ENCODE measurements around the gene IL22RA1.

The IL22RA1 gene, protein sequence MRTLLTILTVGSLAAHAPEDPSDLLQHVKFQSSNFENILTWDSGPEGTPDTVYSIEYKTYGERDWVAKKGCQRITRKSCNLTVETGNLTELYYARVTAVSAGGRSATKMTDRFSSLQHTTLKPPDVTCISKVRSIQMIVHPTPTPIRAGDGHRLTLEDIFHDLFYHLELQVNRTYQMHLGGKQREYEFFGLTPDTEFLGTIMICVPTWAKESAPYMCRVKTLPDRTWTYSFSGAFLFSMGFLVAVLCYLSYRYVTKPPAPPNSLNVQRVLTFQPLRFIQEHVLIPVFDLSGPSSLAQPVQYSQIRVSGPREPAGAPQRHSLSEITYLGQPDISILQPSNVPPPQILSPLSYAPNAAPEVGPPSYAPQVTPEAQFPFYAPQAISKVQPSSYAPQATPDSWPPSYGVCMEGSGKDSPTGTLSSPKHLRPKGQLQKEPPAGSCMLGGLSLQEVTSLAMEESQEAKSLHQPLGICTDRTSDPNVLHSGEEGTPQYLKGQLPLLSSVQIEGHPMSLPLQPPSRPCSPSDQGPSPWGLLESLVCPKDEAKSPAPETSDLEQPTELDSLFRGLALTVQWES

DNA sequence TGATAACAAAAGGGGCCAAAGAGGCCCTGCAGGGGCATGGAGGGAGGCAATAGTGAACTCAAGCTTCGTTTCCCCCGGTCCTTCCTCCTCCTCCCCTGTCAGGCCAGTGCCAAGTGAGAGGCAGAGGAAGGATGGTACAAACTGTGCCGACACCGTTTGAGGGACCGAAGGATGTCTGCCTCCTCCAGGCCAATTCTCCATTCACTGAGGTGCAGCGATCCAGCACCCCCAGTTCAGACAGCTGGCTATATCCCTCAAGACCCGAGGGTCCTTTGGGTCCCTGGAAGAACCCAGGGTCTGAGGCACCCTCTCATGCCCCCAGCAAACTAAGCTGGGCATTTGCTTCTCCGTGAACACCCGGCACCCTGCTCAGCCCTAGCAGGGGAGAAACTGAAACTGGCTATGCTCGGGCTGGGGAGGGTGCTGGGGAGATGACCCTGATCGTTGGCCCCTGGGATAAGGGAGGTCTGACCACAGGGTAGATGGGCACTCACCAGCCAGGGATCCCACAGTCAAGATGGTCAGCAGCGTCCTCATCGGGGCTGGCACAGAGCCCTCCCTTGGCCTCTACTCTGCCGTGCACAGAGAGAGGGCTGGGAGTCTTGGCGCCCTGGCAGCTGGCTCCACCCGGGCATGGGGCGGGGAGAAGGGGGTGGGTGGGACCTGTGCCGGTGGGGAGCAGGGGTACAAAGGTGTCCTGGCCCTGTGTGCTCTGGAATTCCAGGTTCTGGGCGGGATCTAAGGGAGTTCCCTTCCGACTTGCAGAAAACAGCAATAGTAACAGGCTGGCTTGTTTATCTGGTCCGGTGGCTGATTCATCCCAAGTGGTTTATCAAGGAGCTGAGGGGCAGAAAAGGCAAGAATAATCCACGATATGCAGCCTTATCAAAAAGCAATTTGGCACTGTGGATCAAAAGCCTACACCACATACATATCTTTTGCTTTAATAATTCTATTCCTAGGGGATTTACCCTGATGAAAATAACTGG lies at the start of gene IL22RA1:
Gene IL22RA1, minus strand, starts transcription at position 595 of the 989 bp plus-strand sequence. Its CDS starts 58 bp downstream, at position 537.
- DNase-seq: no peak

DNA sequence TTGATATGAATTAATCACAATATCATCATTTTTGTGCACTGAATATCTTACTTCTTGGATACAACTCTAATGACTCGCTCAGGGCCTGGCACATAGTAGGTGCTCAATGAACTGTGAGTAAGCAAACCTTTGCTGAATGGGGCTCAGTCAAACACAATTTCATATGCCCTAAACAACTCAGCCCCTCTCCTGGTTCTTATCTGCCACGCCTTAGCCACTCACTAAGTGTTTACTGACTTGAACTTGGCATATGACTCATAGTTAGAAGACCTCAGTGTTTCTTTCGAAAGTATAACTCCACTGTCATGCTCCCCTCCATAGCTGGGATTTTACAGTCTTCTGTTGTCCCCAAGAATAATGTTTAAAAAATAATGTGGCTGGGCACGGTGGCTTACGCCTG lies 48.9 kb upstream of the IL22RA1 start:
- peak; percentile 52 for DNase-seq

- no peak for DNase-seq
These were observed 48.1 kb upstream of the IL22RA1 start for GRCh38 chr1:24190983-24191461.

DNA sequence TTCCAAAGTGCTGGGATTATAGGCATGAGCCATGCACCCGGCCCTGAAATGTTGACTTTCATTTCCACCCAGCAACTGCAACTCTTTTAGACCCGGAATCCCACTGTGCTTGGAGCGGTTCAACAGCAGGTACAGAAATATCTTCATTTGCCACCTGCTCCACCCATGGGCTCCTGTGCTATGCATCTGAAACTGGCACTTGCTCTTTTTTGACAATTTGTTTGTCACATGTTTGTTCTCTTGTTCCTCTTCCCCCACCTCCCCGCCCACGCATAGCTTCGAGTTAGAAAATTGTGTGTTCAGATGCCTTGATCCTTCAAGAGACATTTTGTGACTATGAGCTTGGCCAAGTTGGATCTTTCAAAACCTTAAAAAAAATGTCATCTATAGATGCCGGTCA lies 46.6 kb upstream of the IL22RA1 start:
- peak; percentile 45 for DNase-seq

GRCh38 chr1:24186993-24187790 lies 44.3 kb upstream of the IL22RA1 start, which contains the start of gene IFNLR1:
TSS of gene IFNLR1 (minus strand) at chr1:24187289. CDS start at chr1:24187248, 41 bp downstream.
- DNase-seq: peak; percentile 83

DNA sequence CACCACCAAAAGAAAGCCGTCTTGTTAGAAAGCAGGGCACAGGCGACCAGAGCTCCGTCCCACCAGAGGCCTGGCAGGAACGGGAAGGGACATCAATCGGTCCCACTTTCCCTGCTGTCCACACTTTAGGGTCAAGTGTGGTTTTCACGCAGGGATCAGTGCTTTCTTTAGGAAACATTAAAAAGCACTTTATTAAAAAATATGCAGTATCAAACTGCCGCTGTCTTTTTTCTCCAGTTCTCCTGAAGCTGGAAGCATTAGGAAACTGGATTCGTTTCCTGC lies 43.7 kb upstream of the IL22RA1 start:
- DNase-seq: no peak

DNA sequence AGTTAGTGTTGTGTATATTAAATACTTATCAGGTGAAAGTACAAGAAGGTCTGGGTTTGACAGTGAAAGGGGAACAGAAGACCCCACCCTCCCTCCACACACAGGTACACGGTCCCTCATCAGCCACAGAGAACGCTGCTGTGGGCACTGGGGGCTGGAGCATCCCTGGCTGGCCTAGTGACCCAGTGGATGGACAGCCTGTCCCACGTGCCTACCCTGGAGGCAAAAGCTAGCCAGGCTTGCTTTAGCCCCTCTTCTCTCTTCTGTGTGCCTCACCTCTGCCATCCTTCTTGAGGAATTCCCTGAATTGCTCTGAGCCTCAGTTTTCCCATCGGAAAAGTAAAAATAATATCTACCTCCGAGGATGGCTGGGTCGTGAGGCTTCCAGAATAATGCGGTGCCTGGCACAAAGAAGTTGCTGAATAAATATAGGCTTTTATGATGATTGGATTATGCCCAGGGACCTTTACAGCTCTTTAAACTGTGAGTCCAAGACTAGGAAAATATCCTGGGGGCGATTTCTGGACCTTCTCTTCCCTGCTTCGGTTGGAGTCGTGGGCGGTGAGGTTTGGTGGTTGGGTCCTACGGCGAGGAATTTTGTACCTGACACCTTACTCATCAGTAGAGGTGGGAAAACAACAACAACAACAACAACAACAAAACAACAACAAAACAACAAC lies 43.2 kb upstream of the IL22RA1 start:
- no peak for DNase-seq

DNA sequence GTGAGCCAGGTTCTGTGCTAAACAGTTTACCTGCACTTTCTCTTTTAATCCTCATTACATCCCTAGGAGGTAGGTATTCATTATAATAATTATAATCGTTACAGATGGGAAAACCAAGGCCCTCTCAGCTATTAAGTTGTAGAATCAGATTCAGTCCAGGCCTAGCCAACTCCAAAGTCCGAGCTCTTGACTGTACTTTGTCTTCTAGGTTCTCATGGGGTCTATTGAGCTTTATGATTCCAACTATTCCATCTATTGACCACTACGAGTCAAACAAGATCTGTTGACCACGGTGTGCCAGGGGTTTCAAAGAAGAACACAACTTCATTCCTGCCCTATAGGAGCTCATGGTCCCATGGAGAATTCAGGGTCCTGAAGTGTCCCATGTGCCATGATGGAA lies 42.1 kb upstream of the IL22RA1 start:
- DNase-seq: no peak

GRCh38 chr1:24182061-24182460 lies 39.1 kb upstream of the IL22RA1 start:
- DNase-seq: no peak

DNA sequence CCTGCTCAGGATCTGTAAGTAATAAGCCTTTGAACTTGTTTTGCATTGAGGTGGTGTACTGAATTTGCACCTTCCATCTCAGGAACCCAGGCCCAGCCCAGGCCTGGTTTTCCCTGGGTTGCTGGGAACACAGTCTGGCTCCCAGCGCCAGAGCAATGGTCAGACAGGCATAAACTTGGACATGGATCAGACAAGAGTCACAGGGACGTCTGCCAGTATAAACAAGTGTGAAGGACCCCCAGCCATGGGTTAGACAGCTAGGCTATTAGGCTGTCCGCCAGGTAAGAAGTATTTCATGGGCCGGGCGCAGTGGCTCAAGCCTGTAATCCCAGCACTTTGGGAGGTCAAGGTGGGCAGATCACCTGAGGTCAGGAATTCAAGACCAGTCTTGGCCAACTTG lies 38.7 kb upstream of the IL22RA1 start:
- DNase-seq: no peak

DNA sequence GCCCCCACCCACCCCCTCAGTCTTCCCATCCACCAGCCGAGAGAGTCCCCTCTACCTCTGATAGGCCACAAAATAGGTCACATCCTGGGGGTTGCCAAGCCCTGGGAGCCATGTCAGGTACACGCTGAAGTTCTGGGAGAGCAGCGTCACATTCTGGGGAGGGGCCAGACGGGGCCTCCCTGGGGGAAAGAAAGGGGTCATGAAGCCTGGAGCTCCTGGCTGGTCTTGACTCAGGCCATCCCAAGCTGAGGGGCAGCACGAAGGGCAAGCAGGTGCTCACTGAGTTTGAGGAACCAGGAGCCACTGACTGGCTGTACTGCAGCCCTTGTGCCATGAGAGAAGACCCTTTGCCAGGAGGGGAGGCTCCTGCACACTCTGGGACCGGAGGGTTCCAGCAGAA lies 37.7 kb upstream of the IL22RA1 start:
- DNase-seq: no peak

GRCh38 chr1:24179251-24179840 lies 36.4 kb upstream of the IL22RA1 start:
- no peak for DNase-seq

GRCh38 chr1:24178407-24178806 lies 35.5 kb upstream of the IL22RA1 start:
- DNase-seq: no peak

DNA sequence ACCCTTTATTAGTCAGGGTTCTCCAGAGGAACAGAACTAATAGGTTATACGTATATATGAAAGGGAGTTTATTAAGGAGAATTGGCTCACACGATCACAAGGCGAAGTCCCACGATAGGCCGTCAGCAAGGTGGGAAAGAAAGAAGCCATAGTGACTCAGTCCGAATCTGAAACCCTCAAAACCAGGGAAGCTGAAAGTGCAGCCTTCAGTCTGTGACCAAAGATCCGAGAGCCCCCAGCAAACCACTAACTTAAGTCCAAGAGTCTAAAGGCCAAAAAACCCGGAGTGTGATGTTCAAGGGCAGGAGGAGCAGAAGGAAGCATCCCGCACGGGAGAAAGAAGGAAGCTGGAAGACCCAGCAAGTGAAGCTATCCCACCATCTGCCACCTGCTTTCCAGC lies 34.2 kb upstream of the IL22RA1 start:
- no peak for DNase-seq

DNA sequence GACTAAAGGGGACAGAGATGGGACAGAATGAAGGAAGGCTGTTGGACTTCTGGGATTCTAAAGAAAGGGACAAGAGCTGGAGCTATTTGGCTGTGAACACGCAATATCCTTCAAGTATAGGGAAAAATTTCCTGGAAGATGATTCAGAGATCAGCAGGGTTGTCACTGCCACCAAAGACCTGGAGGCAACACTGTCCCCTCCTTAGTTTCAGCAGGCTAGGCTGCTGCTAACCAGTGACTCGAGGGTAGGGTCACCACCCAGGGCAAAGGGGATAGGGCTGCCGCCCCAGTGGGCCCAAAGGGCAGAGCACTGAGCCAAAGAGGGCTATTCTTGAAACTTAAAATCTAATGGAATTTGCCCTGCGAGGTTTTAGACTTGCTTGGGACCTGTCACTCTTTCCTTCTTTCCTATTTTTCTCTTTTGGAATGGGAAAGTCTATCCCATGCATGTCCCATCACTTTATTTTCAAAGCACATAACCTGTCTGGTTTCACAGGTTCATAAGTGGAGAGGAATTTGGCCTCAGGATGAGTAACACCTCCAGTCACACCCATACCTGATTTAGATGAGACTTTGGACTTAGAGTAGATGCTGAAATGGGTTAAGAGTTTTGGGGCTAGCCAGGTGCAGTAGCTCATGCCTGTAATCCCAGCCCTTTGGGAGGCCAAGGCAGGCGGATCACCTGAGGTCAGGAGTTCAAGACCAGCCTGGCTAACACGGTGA lies 32.3 kb upstream of the IL22RA1 start:
- DNase-seq: no peak

DNA sequence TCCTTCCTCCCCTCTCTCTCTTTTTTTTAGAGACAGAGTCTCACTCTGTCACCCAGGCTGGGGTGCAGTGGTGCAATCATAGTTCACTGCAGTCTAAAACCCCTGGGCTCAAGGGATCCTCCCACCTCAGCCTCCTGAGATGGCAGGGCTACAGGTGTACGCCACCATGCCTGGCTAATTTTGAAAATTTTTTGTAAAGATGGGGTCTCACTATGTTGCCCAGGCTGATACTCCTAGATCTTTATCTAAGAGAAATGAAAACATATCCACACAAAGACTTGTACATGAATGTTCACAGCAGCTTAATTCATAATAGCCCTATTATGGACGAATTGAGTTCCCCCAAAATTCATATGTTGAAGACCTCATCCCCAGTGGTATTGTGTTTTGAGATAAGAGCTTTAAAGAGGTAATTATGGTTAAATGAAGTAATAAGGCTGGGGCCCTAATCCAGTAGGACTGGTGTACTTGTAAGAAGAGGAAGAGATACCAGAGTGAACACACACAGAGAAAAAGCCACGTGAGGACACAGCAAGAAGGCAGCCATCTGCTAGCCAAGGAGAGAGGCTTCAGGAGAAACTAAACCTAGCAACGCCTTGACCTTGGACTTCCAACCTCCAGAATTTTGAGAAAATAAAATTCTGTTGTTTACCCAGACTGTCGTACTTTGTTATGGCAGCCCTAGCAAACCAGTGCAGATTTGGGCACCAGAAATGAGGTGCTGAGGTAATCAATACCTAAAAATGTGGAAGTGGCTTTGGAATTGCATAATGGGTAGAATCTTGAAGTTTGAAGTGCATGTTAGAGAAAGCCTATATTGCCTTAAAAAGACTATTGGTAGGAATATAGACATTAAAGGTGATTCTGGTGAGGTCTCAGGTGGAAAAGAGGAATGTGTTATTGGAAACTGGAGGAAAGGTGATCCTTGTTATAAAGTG lies 31.0 kb upstream of the IL22RA1 start:
- DNase-seq: no peak

DNA sequence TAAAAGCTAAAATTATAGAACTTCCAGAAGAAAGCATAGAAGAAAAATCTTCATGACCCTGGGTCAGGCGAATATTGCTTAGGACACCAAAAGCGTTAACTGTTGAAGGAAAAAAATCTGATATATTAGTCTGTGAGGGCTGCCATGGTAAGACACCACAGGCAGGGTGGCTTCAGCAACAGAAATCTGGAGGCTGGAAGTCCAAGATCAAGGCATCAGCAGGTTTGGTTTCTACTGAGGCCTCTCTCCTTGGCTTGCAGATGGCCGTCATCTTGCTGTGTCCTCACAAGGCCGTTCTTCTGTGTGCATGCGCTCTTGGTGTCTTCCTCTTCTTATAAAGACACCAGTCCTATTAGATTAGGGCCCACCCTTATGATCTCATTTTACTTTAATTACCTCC lies 29.7 kb upstream of the IL22RA1 start:
- no peak for DNase-seq

GRCh38 chr1:24169286-24169685 lies 26.3 kb upstream of the IL22RA1 start:
- DNase-seq: no peak

DNA sequence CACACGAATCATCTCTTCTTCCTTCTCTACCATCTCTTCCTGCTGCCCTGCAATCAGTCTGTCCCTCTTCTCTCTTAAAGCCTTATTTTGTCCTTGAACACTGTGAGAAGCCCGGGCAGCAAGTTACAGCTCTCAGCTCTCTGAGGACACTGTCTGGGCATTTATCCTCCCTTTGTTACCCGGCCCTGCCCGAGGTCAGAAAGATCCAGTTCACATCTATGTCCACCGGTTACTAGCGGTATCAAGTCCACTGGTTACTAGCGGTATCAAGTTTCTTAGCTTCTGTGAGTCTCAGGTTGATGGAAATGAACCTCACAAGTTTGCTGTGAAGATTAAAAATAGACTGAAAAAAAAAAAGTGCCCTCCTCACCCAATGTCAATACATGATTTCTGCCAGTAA lies 25.3 kb upstream of the IL22RA1 start:
- no peak for DNase-seq

DNA sequence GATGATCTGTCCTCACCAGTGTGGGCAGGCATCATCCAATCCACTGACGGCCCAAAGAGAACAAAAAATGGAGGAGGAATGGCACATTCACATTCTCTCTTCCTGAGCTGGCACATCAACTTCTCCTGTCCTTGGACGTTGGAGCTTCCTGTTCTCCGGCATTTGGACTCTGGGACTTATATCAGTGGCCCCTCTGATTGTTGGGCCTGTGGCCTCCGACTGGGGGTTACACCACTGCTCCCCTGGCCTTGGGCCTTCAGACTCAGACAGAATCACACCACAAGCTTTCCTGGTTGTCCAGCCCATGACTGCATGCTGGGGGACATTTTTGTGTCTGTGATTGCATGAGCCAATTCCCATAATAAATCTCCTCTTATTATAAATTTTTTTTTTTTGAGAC lies 24.1 kb upstream of the IL22RA1 start:
- no peak for DNase-seq

Measured in stimulated activated CD8-positive, alpha-beta memory T cell treated with anti-CD3 and anti-CD28 coated beads, Interleukin-4, amount 100 ng/mL, for 48 hours (primary cell).